ENCODE data around the gene JMY. TPM values are rescaled to one million over a fixed set of nuclear protein-coding genes. Genes with fewer than 3 reads are reported as not detected.

JMY gene
- total RNA-seq, 1 experiment from 2014 or later: 15.6 TPM

DNA sequence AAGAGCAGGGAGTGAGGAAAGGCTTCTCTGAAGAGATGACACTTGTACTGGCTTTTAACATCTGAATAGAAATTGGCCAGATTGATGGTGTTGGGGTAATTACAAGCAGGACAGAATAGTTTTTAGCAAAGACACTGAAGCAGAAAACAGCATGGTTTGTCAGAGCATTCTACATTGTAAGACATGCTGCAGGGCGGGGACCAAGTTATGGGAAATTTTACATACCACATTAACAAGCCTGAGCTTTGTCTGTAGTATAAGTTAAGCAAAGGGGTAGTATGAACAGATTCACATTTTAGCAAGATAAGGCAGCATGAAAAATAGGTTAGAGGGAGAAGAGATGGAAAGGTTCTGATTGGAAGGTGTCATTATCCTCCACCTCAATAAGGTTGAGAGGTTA is 66.5 kb downstream of the JMY start:
- Histone ChIP-seq H3K4me3 (replicated peaks in 1 of 2; ENCODE audit: low read depth in 1 of 2, low read length in 2 of 2) (no peak overlapping the region), H3K9ac (ENCODE audit: low read length) (no peak overlapping the region), H3K4me1 (ENCODE audit: control insufficient read depth in 1 of 2, insufficient read depth in 2 of 2, low read length in 2 of 2) (peaks cover 22 to 27% of the 10 kb centered on the region in 2 experiments), H3K4me2 (ENCODE audit: low read length) (0 out of 2 replicates have a peak overlapping the region, but pooled peaks have one; percentile 69), H3K9me3 (ENCODE audit: control insufficient read depth in 1 of 2, insufficient read depth in 1 of 2, low read depth in 1 of 2, low read length in 2 of 2) (no peaks in the 10 kb centered on the region), H2AFZ (ENCODE audit: low read depth, low read length, poor library complexity, severe bottlenecking) (no peak overlapping the region), H4K20me1 (ENCODE audit: insufficient read depth) (no peaks in the 10 kb centered on the region), H3K36me3 (ENCODE audit: control insufficient read depth in 1 of 2, insufficient read depth in 2 of 2, low read length in 2 of 2) (peaks cover 4 to 5% of the 10 kb centered on the region in 2 experiments; a peak in 2 of 4 replicates), H3K27ac (ENCODE audit: low read depth, low read length) (no peak overlapping the region), H3K27me3 (ENCODE audit: insufficient read depth, low read length) (no peaks in the 10 kb centered on the region), H3K79me2 (ENCODE audit: insufficient read depth, low read length) (no peaks in the 10 kb centered on the region), H3K9me2 (ENCODE audit: insufficient read depth) (no peaks in the 10 kb centered on the region)
- ChIA-PET POLR2A (no interaction called here), RAD21 (ENCODE audit: low non-redundant PET in 1 of 2, low total read pairs in 2 of 2, uncharacterized antibody in 2 of 2, unreplicated experiment in 2 of 2) (no interaction called here), CTCF (no interaction called here)
- TF ChIP-seq ZFX (IDR thresholded peaks at IDR 0.05): no peak
- no peak for TF ChIP-seq CEBPB (IDR thresholded peaks at IDR 0.05; ENCODE audit: low read depth)
- TF ChIP-seq ZNF274 (IDR thresholded peaks at IDR 0.05; ENCODE audit: low read depth, low read length): no peak
- BruUV-seq (replicated peaks): no TSS peak
- no peak for ATAC-seq
- intact Hi-C loops (cut with micrococcal nuclease): no loop called here
- no peak for DNase-seq (ENCODE audit: low read depth, low spot score)

DNA sequence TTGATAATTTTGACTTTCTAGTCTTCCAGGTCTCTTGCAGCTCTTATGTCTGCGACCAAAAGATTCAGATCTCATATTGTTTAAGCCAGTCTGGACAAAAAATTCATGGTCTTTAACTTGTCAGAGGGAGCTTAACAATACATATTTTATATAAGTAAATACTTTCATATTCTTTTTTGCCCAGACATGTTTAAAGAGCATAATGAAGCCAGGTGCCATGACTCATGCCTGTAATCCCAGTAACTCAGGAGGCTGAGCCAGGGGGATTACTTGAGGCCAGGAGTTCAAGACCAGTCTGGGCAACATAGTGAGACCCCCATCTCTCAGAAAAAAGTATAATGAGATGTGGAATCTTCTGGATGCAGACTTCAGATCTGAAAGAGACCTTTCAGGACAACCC is 69.8 kb downstream of the JMY start:
- Histone ChIP-seq H3K9ac (ENCODE audit: low read length) (no peak overlapping the region), H3K36me3 (ENCODE audit: control insufficient read depth in 1 of 2, insufficient read depth in 2 of 2, low read length in 2 of 2) (peaks cover 4 to 5% of the 10 kb centered on the region in 2 experiments; a peak in 2 of 4 replicates), H4K20me1 (ENCODE audit: insufficient read depth) (no peaks in the 10 kb centered on the region), H3K4me2 (ENCODE audit: low read length) (no peak overlapping the region), H3K9me3 (ENCODE audit: control insufficient read depth in 1 of 2, insufficient read depth in 1 of 2, low read depth in 1 of 2, low read length in 2 of 2) (no peaks in the 10 kb centered on the region), H3K9me2 (ENCODE audit: insufficient read depth) (no peaks in the 10 kb centered on the region), H3K79me2 (ENCODE audit: insufficient read depth, low read length) (no peaks in the 10 kb centered on the region), H2AFZ (ENCODE audit: low read depth, low read length, poor library complexity, severe bottlenecking) (no peak overlapping the region), H3K4me3 (replicated peaks in 1 of 2; ENCODE audit: low read depth in 1 of 2, low read length in 2 of 2) (no peak overlapping the region), H3K4me1 (ENCODE audit: control insufficient read depth in 1 of 2, insufficient read depth in 2 of 2, low read length in 2 of 2) (peaks cover 14 to 19% of the 10 kb centered on the region in 2 experiments), H3K27me3 (ENCODE audit: insufficient read depth, low read length) (no peaks in the 10 kb centered on the region), H3K27ac (ENCODE audit: low read depth, low read length) (no peak overlapping the region)
- ChIA-PET CTCF (no interaction called here), RAD21 (ENCODE audit: low non-redundant PET in 1 of 2, low total read pairs in 2 of 2, uncharacterized antibody in 2 of 2, unreplicated experiment in 2 of 2) (no interaction called here), POLR2A (no interaction called here)
- no peak for DNase-seq (ENCODE audit: low read depth, low spot score)
- ATAC-seq: no peak
- TF ChIP-seq, protein P1, sequence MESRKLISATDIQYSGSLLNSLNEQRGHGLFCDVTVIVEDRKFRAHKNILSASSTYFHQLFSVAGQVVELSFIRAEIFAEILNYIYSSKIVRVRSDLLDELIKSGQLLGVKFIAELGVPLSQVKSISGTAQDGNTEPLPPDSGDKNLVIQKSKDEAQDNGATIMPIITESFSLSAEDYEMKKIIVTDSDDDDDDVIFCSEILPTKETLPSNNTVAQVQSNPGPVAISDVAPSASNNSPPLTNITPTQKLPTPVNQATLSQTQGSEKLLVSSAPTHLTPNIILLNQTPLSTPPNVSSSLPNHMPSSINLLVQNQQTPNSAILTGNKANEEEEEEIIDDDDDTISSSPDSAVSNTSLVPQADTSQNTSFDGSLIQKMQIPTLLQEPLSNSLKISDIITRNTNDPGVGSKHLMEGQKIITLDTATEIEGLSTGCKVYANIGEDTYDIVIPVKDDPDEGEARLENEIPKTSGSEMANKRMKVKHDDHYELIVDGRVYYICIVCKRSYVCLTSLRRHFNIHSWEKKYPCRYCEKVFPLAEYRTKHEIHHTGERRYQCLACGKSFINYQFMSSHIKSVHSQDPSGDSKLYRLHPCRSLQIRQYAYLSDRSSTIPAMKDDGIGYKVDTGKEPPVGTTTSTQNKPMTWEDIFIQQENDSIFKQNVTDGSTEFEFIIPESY (IDR thresholded peaks at IDR 0.05; ENCODE audit: extremely low read depth, insufficient replicate concordance, low read length): no peak
- no peak for TF ChIP-seq EZH2phosphoT487 (IDR thresholded peaks at IDR 0.05; ENCODE audit: borderline replicate concordance)
- TF ChIP-seq SRF (IDR thresholded peaks at IDR 0.05; ENCODE audit: low read depth): no peak
- TF ChIP-seq, protein P2, sequence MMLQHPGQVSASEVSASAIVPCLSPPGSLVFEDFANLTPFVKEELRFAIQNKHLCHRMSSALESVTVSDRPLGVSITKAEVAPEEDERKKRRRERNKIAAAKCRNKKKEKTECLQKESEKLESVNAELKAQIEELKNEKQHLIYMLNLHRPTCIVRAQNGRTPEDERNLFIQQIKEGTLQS (IDR thresholded peaks at IDR 0.05): no peak
- TF ChIP-seq RAD21 (IDR thresholded peaks at IDR 0.05; ENCODE audit: low read depth): no peak
- BruUV-seq (replicated peaks): no TSS peak
- intact Hi-C loops (cut with micrococcal nuclease): no loop called here

Measured in HCT116 (cell line).